Anterior cingulate cortex (tissue), 58 donors: Measurements from ENCODE around the gene CLDN2.
"Not testable (repeated sequence)": the region's sequence is repeated elsewhere in the genome, so short reads cannot be mapped to it uniquely, and the experiment has no call there.

Source experiments
- DNase-seq, 58 donors: peaks; one replicate each; lab custom pipeline; 2025; lab: John Stamatoyannopoulos, UW

Gene CLDN2

GRCh38 chrX:106919932-106920452 lies at the start of gene CLDN2:
TSS of gene CLDN2 (plus strand) at chrX:106920402. CDS start at chrX:106928229, 7,827 bp downstream.
- peak in 1 of 58 donors; percentile 1 for DNase-seq

GRCh38 chrX:106872796-106873195 lies 47.4 kb upstream of the CLDN2 start:
- DNase-seq: not testable (repeated sequence)

GRCh38 chrX:106874075-106874474 lies 46.1 kb upstream of the CLDN2 start:
- DNase-seq: no peak

GRCh38 chrX:106875151-106875550 lies 45.1 kb upstream of the CLDN2 start:
- DNase-seq: no peak

- DNase-seq: no peak
These were observed 30.7 kb upstream of the CLDN2 start for GRCh38 chrX:106889468-106889867.

- DNase-seq: peak in 7 of 58 donors; percentile 0 to 18 (median 4)
These were observed 28.3 kb upstream of the CLDN2 start for GRCh38 chrX:106891762-106892460.

GRCh38 chrX:106894392-106894909 lies 25.8 kb upstream of the CLDN2 start:
- peak in 52 of 58 donors; percentile 1 to 77 (median 14) for DNase-seq

GRCh38 chrX:106894978-106895452 lies 25.2 kb upstream of the CLDN2 start:
- DNase-seq: no peak

- no peak for DNase-seq
These were observed 22.9 kb upstream of the CLDN2 start for GRCh38 chrX:106897259-106897658.

- peak in 1 of 58 donors; percentile 2 for DNase-seq
These were observed 21.7 kb upstream of the CLDN2 start for GRCh38 chrX:106898462-106898861.

- no peak for DNase-seq
These were observed 20.9 kb upstream of the CLDN2 start for GRCh38 chrX:106899276-106899675.

GRCh38 chrX:106899841-106900240 lies 20.4 kb upstream of the CLDN2 start:
- no peak for DNase-seq

GRCh38 chrX:106901341-106901740 lies 18.9 kb upstream of the CLDN2 start:
- DNase-seq: no peak

- no peak for DNase-seq
These were observed 18.4 kb upstream of the CLDN2 start for GRCh38 chrX:106901781-106902219.

- DNase-seq: no peak
These were observed 17.5 kb upstream of the CLDN2 start for GRCh38 chrX:106902684-106903083.

GRCh38 chrX:106903291-106903824 lies 16.8 kb upstream of the CLDN2 start, which contains the start of gene RIPPLY1:
TSS of gene RIPPLY1 (minus strand) at chrX:106903341. CDS start at chrX:106903287, 54 bp downstream.
- no peak for DNase-seq

- DNase-seq: no peak
These were observed 16.2 kb upstream of the CLDN2 start for GRCh38 chrX:106903856-106904528.

GRCh38 chrX:106905064-106905708 lies 15.0 kb upstream of the CLDN2 start:
- no peak for DNase-seq

GRCh38 chrX:106906361-106906760 lies 13.8 kb upstream of the CLDN2 start:
- no peak for DNase-seq

- DNase-seq: no peak
These were observed 7.3 kb upstream of the CLDN2 start for GRCh38 chrX:106912864-106913263.
